ENCODE data around the gene SKA1. TPM values are rescaled to one million over a fixed set of nuclear protein-coding genes. Genes with fewer than 3 reads are reported as not detected.

The SKA1 gene
- polyA plus RNA-seq, 4 donors, result 0.67 to 7.9 (median 5.8) TPM; not detected in 1

- H3K9me3 ChIP-seq (ENCODE audit: control insufficient read depth in 2 of 2, insufficient read depth in 1 of 2, low read depth in 1 of 2, low read length in 1 of 2), result no peaks in the 10 kb centered on the region
- no peak overlapping the region for H3K27ac ChIP-seq (ENCODE audit: low read depth in 1 of 3, low read length in 2 of 3)
- no peak for FAIRE-seq
- H3K4me3 ChIP-seq (ENCODE audit: low read depth in 1 of 3, low read length in 3 of 3), result no peak overlapping the region
- no peak for DNase-seq
- no peaks in the 10 kb centered on the region for H3K27me3 ChIP-seq (ENCODE audit: control insufficient read depth in 3 of 3, insufficient read depth in 3 of 3, low read length in 3 of 3)
- no peaks in the 10 kb centered on the region for H3K4me1 ChIP-seq (ENCODE audit: control insufficient read depth in 3 of 3, insufficient read depth in 2 of 3, low read depth in 1 of 3, low read length in 2 of 3)
- WGBS, 3 donors, result 67 to 75% (median 74%) methylated on average over 2 of the region's 2 CpGs
- no peaks in the 10 kb centered on the region for H3K36me3 ChIP-seq (ENCODE audit: control insufficient read depth in 3 of 3, insufficient read depth in 2 of 3, low read depth in 1 of 3, low read length in 3 of 3)
Observed at GRCh38 chr18:50341443-50341842, 33.4 kb upstream of the SKA1 start.

- H3K27ac ChIP-seq (ENCODE audit: low read depth in 1 of 3, low read length in 2 of 3), result no peak overlapping the region
- no peaks in the 10 kb centered on the region for H3K36me3 ChIP-seq (ENCODE audit: control insufficient read depth in 3 of 3, insufficient read depth in 2 of 3, low read depth in 1 of 3, low read length in 3 of 3)
- WGBS, 3 donors, result 86 to 94% (median 88%) methylated on average over 2 of the region's 2 CpGs
- H3K4me1 ChIP-seq (ENCODE audit: control insufficient read depth in 3 of 3, insufficient read depth in 2 of 3, low read depth in 1 of 3, low read length in 2 of 3), result no peaks in the 10 kb centered on the region
- DNase-seq, result no peak
- no peaks in the 10 kb centered on the region for H3K9me3 ChIP-seq (ENCODE audit: control insufficient read depth in 2 of 2, insufficient read depth in 1 of 2, low read depth in 1 of 2, low read length in 1 of 2)
- peaks cover 0 to 3% (median 0%) of the 10 kb centered on the region in 3 donors for H3K27me3 ChIP-seq (ENCODE audit: control insufficient read depth in 3 of 3, insufficient read depth in 3 of 3, low read length in 3 of 3)
- no peak for FAIRE-seq
- H3K4me3 ChIP-seq (ENCODE audit: low read depth in 1 of 3, low read length in 3 of 3), result no peak overlapping the region
Observed at GRCh38 chr18:50350699-50351098, 24.1 kb upstream of the SKA1 start.

- FAIRE-seq, result no peak
- no peak for DNase-seq
- Histone ChIP-seq H3K27me3 (ENCODE audit: control insufficient read depth in 3 of 3, insufficient read depth in 3 of 3, low read length in 3 of 3) (peaks cover 0 to 7% (median 0%) of the 10 kb centered on the region in 3 donors), H3K9me3 (ENCODE audit: control insufficient read depth in 2 of 2, insufficient read depth in 1 of 2, low read depth in 1 of 2, low read length in 1 of 2) (no peaks in the 10 kb centered on the region), H3K4me3 (ENCODE audit: low read depth in 1 of 3, low read length in 3 of 3) (no peak overlapping the region), H3K4me1 (ENCODE audit: control insufficient read depth in 3 of 3, insufficient read depth in 2 of 3, low read depth in 1 of 3, low read length in 2 of 3) (no peaks in the 10 kb centered on the region), H3K27ac (ENCODE audit: low read depth in 1 of 3, low read length in 2 of 3) (peak overlapping the region in 1 of 3 donors; percentile 3), H3K36me3 (ENCODE audit: control insufficient read depth in 3 of 3, insufficient read depth in 2 of 3, low read depth in 1 of 3, low read length in 3 of 3) (no peaks in the 10 kb centered on the region)
- WGBS, 3 donors, result 24 to 34% (median 29%) methylated on average over 4 of the region's 4 CpGs
Observed at GRCh38 chr18:50356036-50356945, 18.6 kb upstream of the SKA1 start.

DNA sequence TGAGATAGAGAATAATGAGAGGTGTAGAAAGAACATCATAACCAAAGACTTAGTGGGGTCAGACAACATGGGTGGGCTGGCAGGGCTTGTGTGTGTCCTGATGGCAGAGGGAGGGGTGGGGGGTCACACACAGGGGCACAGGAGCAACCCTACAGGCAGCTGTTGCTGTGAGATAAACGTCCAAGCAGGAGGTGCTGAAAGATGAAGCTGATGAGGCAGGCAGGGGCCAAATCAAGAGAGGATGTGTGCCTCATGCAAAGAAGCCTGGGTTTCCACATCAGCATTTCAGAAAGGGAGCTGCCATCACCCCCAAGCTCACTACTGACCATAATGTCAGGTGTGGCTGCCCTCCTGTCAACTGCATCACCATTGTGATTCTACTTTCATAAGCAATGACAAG is 16.0 kb upstream of the SKA1 start:
- H3K27me3 ChIP-seq (ENCODE audit: control insufficient read depth in 3 of 3, insufficient read depth in 3 of 3, low read length in 3 of 3), result peaks cover 0 to 4% (median 0%) of the 10 kb centered on the region in 3 donors
- no peak overlapping the region for H3K4me3 ChIP-seq (ENCODE audit: low read depth in 1 of 3, low read length in 3 of 3)
- no peak overlapping the region for H3K27ac ChIP-seq (ENCODE audit: low read depth in 1 of 3, low read length in 2 of 3)
- WGBS, 3 donors, result 9 to 21% (median 15%) methylated on average over 1 of the region's 1 CpG
- DNase-seq, result no peak
- H3K4me1 ChIP-seq (ENCODE audit: control insufficient read depth in 3 of 3, insufficient read depth in 2 of 3, low read depth in 1 of 3, low read length in 2 of 3), result no peaks in the 10 kb centered on the region
- no peaks in the 10 kb centered on the region for H3K9me3 ChIP-seq (ENCODE audit: control insufficient read depth in 2 of 2, insufficient read depth in 1 of 2, low read depth in 1 of 2, low read length in 1 of 2)
- H3K36me3 ChIP-seq (ENCODE audit: control insufficient read depth in 3 of 3, insufficient read depth in 2 of 3, low read depth in 1 of 3, low read length in 3 of 3), result no peaks in the 10 kb centered on the region
- no peak for FAIRE-seq

DNA sequence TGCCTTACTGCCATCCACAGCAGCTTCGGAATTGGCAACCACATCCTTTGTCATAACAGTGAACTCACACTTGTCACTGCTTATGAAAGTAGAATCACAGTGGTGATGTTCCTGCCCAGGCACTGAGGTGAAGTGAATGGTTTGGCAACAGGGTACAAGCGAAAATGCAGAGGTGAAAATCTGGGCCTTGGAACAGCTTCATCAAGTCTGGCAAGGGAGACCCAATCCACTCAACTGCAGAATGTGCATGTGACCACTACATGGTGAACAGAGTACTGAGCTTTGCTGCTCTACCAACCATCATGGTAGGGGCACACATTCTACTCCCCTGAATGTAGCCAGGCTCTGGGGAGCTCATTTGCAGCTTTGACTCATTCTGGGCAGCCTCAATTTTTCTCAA is 15.0 kb upstream of the SKA1 start:
- H3K36me3 ChIP-seq (ENCODE audit: control insufficient read depth in 3 of 3, insufficient read depth in 2 of 3, low read depth in 1 of 3, low read length in 3 of 3), result no peaks in the 10 kb centered on the region
- H3K9me3 ChIP-seq (ENCODE audit: control insufficient read depth in 2 of 2, insufficient read depth in 1 of 2, low read depth in 1 of 2, low read length in 1 of 2), result no peaks in the 10 kb centered on the region
- no peak for FAIRE-seq
- no peak overlapping the region for H3K4me3 ChIP-seq (ENCODE audit: low read depth in 1 of 3, low read length in 3 of 3)
- peaks cover 0 to 4% (median 0%) of the 10 kb centered on the region in 3 donors for H3K27me3 ChIP-seq (ENCODE audit: control insufficient read depth in 3 of 3, insufficient read depth in 3 of 3, low read length in 3 of 3)
- 75 to 79% (median 78%) methylated on average over 2 of the region's 2 CpGs for WGBS, 3 donors
- DNase-seq, result no peak
- H3K4me1 ChIP-seq (ENCODE audit: control insufficient read depth in 3 of 3, insufficient read depth in 2 of 3, low read depth in 1 of 3, low read length in 2 of 3), result no peaks in the 10 kb centered on the region
- H3K27ac ChIP-seq (ENCODE audit: low read depth in 1 of 3, low read length in 2 of 3), result no peak overlapping the region

- Histone ChIP-seq H3K27me3 (ENCODE audit: control insufficient read depth in 3 of 3, insufficient read depth in 3 of 3, low read length in 3 of 3) (peaks cover 0 to 4% (median 0%) of the 10 kb centered on the region in 3 donors), H3K4me1 (ENCODE audit: control insufficient read depth in 3 of 3, insufficient read depth in 2 of 3, low read depth in 1 of 3, low read length in 2 of 3) (no peaks in the 10 kb centered on the region), H3K27ac (ENCODE audit: low read depth in 1 of 3, low read length in 2 of 3) (no peak overlapping the region), H3K4me3 (ENCODE audit: low read depth in 1 of 3, low read length in 3 of 3) (no peak overlapping the region), H3K36me3 (ENCODE audit: control insufficient read depth in 3 of 3, insufficient read depth in 2 of 3, low read depth in 1 of 3, low read length in 3 of 3) (no peaks in the 10 kb centered on the region), H3K9me3 (ENCODE audit: control insufficient read depth in 2 of 2, insufficient read depth in 1 of 2, low read depth in 1 of 2, low read length in 1 of 2) (no peaks in the 10 kb centered on the region)
- no peak for FAIRE-seq
- 11 to 31% (median 23%) methylated on average over 2 of the region's 2 CpGs for WGBS, 3 donors
- DNase-seq, result no peak
Observed at GRCh38 chr18:50360611-50361010, 14.2 kb upstream of the SKA1 start.

DNA sequence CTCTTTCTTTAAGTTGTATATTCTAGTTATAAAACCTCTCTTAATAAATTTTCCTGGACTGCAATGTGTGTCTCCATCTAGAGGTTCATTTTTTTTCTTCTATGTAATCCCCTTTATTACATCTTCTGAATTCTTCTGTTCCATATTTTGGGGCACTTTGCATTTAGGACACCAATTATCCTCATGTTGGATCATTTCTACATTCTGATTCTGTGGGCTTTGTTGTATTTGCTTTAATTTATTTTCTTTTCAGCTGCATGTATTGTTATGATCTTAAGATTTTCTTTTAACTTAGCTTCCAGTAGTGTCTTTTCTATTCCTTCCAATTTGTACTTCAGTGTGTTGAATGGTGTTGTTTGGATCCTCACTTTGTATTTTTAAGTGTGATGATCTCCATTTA is 5.2 kb upstream of the SKA1 start:
- FAIRE-seq, result no peak
- DNase-seq, result no peak
- H3K9me3 ChIP-seq (ENCODE audit: control insufficient read depth in 2 of 2, insufficient read depth in 1 of 2, low read depth in 1 of 2, low read length in 1 of 2), result no peaks in the 10 kb centered on the region
- no peak overlapping the region for H3K4me3 ChIP-seq (ENCODE audit: low read depth in 1 of 3, low read length in 3 of 3)
- no peak overlapping the region for H3K27ac ChIP-seq (ENCODE audit: low read depth in 1 of 3, low read length in 2 of 3)
- H3K36me3 ChIP-seq (ENCODE audit: control insufficient read depth in 3 of 3, insufficient read depth in 2 of 3, low read depth in 1 of 3, low read length in 3 of 3), result no peaks in the 10 kb centered on the region
- H3K27me3 ChIP-seq (ENCODE audit: control insufficient read depth in 3 of 3, insufficient read depth in 3 of 3, low read length in 3 of 3), result no peaks in the 10 kb centered on the region
- peaks cover 0 to 9% (median 0%) of the 10 kb centered on the region in 3 donors for H3K4me1 ChIP-seq (ENCODE audit: control insufficient read depth in 3 of 3, insufficient read depth in 2 of 3, low read depth in 1 of 3, low read length in 2 of 3)

- Histone ChIP-seq H3K27me3 (ENCODE audit: control insufficient read depth in 3 of 3, insufficient read depth in 3 of 3, low read length in 3 of 3) (no peaks in the 10 kb centered on the region), H3K4me3 (ENCODE audit: low read depth in 1 of 3, low read length in 3 of 3) (no peak overlapping the region), H3K4me1 (ENCODE audit: control insufficient read depth in 3 of 3, insufficient read depth in 2 of 3, low read depth in 1 of 3, low read length in 2 of 3) (peaks cover 0 to 15% (median 0%) of the 10 kb centered on the region in 3 donors), H3K27ac (ENCODE audit: low read depth in 1 of 3, low read length in 2 of 3) (no peak overlapping the region), H3K36me3 (ENCODE audit: control insufficient read depth in 3 of 3, insufficient read depth in 2 of 3, low read depth in 1 of 3, low read length in 3 of 3) (no peaks in the 10 kb centered on the region), H3K9me3 (ENCODE audit: control insufficient read depth in 2 of 2, insufficient read depth in 1 of 2, low read depth in 1 of 2, low read length in 1 of 2) (no peaks in the 10 kb centered on the region)
- WGBS, 3 donors, result 81 to 91% (median 87%) methylated on average over 5 of the region's 5 CpGs
- FAIRE-seq, result no peak
- peak in 1 of 2 donors; percentile 2 for DNase-seq
Observed at GRCh38 chr18:50372743-50373142, 2.1 kb upstream of the SKA1 start.

All from small intestine (tissue), 7 donors.